ENCODE data around the gene MALSU1.
A peak's percentile ranks its signal among the peaks of the same experiment; 100 is the strongest.

Gene MALSU1

DNA sequence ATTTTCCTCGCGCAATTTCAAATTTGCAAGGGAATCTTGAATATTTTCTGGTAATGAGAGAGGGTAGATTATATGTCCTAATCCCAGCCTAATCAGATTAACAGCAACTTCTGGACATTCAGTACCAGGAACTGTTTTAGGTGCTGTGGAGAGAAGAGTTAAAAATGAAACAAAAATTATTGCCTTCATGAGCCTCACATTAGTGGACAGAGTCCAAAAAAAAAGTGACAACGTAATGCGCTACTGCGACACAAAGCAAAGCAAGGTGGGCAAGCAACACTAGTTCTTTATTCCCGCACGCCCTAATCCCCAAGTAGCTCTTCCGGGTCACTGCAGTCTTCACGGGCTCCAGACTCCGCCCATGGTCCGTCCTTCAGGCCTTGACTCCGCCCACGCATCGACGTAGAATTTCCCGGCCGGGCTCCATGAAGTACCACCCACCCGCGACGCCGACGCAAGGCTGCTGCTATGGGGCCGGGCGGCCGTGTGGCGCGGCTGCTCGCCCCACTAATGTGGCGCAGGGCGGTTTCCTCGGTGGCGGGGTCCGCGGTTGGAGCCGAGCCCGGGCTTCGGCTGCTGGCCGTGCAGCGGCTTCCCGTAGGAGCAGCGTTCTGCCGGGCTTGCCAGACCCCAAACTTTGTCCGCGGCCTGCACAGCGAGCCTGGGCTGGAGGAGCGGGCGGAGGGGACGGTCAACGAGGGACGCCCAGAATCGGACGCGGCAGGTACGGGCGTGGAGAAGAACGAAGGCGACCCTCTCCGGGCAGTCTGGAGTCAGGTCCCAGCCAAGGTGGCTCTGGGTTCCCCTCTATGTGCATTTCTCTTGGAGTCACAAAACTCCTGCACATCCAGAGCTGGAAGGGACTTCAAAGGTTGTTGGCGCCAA is at the start of gene MALSU1:
Gene MALSU1, plus strand, starts transcription at position 455 of the 885 bp plus-strand sequence. Its CDS starts 14 bp downstream, at position 469.
- H3K4me1 ChIP-seq = peaks cover 0 to 57% (median 35%) of the 10 kb centered on the region in 4 donors

DNA sequence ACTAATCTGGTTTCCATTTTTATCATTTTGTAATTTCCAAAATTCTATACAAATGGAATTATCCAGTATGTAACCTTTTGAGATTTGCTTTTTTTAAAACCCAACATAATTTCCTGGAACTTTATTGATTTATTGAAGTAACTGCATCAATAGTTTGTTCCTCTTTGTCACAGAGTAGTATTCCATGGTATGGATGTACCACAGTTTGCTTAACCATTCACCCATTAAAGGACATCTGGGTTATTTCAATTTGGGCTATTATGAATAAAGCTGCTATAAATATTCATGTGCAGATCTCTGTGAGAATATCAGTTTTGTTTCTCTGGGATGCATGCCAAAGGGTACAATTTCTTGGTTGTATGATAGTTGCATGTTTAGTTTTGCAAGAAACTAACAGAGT is 49.7 kb upstream of the MALSU1 start:
- intact Hi-C loops (cut with DNase I; ENCODE audit: low total_unique reads) = loop anchor here (5.0 kb wide), 1 partner anchor 67 kb away; the partner anchor contains the start of gene NUP42
- TF ChIP-seq, protein P1, sequence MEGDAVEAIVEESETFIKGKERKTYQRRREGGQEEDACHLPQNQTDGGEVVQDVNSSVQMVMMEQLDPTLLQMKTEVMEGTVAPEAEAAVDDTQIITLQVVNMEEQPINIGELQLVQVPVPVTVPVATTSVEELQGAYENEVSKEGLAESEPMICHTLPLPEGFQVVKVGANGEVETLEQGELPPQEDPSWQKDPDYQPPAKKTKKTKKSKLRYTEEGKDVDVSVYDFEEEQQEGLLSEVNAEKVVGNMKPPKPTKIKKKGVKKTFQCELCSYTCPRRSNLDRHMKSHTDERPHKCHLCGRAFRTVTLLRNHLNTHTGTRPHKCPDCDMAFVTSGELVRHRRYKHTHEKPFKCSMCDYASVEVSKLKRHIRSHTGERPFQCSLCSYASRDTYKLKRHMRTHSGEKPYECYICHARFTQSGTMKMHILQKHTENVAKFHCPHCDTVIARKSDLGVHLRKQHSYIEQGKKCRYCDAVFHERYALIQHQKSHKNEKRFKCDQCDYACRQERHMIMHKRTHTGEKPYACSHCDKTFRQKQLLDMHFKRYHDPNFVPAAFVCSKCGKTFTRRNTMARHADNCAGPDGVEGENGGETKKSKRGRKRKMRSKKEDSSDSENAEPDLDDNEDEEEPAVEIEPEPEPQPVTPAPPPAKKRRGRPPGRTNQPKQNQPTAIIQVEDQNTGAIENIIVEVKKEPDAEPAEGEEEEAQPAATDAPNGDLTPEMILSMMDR (IDR thresholded peaks at IDR 0.05) = no peak
- no peaks in the 10 kb centered on the region for H3K27me3 ChIP-seq
- DNase-seq = no peak
- H3K4me3 ChIP-seq = no peak overlapping the region
- H3K27ac ChIP-seq = no peak overlapping the region
- H3K4me1 ChIP-seq = peaks cover 0 to 28% (median 16%) of the 10 kb centered on the region in 4 donors
- no peaks in the 10 kb centered on the region for H3K9me3 ChIP-seq
- H3K36me3 ChIP-seq = peaks cover 13 to 18% (median 14%) of the 10 kb centered on the region in 3 donors

More for the DNA sequence above, at the start of gene MALSU1:
- TF ChIP-seq, protein P1 (IDR thresholded peaks at IDR 0.05) = no peak
- Histone ChIP-seq H3K4me3 (peak within 1 kb of the TSS; percentile 80 to 91), H3K9me3 (no peaks in the 10 kb centered on the region), H3K27ac (peak within 1 kb of the TSS; percentile 80 to 81), H3K27me3 (no peaks in the 10 kb centered on the region), H3K36me3 (peaks cover 0 to 16% (median 12%) of the 10 kb centered on the region in 3 donors)
- intact Hi-C loops (cut with DNase I; ENCODE audit: low total_unique reads) = loop anchor here (5.0 kb wide), 1 partner anchor 472 kb away; no protein-coding TSS in a partner anchor
- peak; percentile 97 to 98 for DNase-seq

DNA sequence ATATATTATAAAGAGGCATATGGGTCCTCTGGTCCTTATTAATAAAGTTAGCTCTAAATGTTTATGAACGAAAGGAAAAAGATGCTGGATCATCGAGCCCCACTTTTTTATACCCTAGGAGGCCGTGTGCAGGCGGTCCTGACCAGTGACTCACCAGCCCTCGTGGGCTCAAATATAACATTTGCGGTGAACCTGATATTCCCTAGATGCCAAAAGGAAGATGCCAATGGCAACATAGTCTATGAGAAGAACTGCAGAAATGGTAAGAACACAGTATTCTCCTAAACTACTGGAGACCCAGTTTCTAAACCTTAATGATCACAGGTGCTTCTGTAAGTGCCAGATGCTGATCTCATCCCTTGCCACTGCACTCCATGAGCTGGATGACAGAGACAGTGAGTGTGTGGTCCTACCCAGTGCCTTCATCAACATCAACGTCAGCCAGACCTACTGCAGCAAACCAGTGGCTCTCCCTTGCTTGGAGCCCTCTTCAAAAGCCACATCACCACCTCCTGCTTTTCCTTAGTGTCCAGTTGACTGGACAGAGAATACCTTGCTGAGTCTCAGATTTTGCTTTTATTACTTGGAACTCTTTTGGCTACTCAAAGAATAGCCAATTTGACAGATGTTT is 45.0 kb upstream of the MALSU1 start:
- H3K36me3 ChIP-seq = peaks cover 48 to 61% (median 61%) of the 10 kb centered on the region in 3 donors

DNA sequence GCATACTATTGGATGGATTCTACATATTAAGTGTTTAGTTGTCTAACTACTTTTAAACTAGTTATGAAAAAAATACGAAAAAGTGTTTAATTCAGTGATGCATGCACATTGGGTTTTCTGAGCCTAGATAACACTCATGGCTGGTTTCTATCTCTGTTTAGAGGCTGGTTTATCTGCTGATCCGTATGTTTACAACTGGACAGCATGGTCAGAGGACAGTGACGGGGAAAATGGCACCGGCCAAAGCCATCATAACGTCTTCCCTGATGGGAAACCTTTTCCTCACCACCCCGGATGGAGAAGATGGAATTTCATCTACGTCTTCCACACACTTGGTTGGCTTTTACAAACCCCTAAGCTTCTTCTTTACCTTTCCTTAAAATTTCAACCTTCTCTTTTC is 42.4 kb upstream of the MALSU1 start:
- TF ChIP-seq, protein P1 (IDR thresholded peaks at IDR 0.05) = no peak
- intact Hi-C loops (cut with DNase I; ENCODE audit: low total_unique reads) = loop anchor here (10.0 kb wide), 1 partner anchor 1868 kb away; the partner anchor contains the start of gene CYCS

More for the DNA sequence above, 45.0 kb upstream of the MALSU1 start:
- Histone ChIP-seq H3K27me3 (no peaks in the 10 kb centered on the region), H3K4me3 (no peak overlapping the region), H3K27ac (no peak overlapping the region), H3K9me3 (no peaks in the 10 kb centered on the region), H3K4me1 (peaks cover 0 to 7% (median 0%) of the 10 kb centered on the region in 4 donors)
- intact Hi-C loops (cut with DNase I; ENCODE audit: low total_unique reads) = loop anchor here (10.0 kb wide), 1 partner anchor 1871 kb away; the partner anchor contains the start of gene CYCS
- no peak for DNase-seq
- TF ChIP-seq, protein P1 (IDR thresholded peaks at IDR 0.05) = no peak

DNA sequence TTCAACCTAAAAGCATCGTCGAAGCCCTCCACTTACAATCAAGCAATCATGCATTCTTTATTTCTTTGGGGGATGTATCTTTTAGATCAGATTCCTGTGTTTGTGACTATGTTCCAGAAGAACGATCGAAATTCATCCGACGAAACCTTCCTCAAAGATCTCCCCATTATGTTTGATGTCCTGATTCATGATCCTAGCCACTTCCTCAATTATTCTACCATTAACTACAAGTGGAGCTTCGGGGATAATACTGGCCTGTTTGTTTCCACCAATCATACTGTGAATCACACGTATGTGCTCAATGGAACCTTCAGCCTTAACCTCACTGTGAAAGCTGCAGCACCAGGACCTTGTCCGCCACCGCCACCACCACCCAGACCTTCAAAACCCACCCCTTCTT is 38.8 kb upstream of the MALSU1 start:
- no peak overlapping the region for H3K4me3 ChIP-seq
- H3K4me1 ChIP-seq = no peaks in the 10 kb centered on the region
- TF ChIP-seq, protein P1 (IDR thresholded peaks at IDR 0.05) = no peak
- peaks cover 39 to 68% (median 54%) of the 10 kb centered on the region in 3 donors for H3K36me3 ChIP-seq
- no peak for DNase-seq
- intact Hi-C loops (cut with DNase I; ENCODE audit: low total_unique reads) = no loop called here
- no peak overlapping the region for H3K27ac ChIP-seq
- no peaks in the 10 kb centered on the region for H3K27me3 ChIP-seq
- H3K9me3 ChIP-seq = no peaks in the 10 kb centered on the region

More for the DNA sequence above, 42.4 kb upstream of the MALSU1 start:
- Histone ChIP-seq H3K27me3 (no peaks in the 10 kb centered on the region), H3K4me1 (no peaks in the 10 kb centered on the region), H3K9me3 (no peaks in the 10 kb centered on the region), H3K36me3 (peaks cover 61 to 85% (median 73%) of the 10 kb centered on the region in 3 donors), H3K27ac (no peak overlapping the region), H3K4me3 (no peak overlapping the region)
- no peak for DNase-seq

Data from tibial artery (tissue), 4 donors.